ENCODE results near the gene HBS1L. TPM values are rescaled to one million over a fixed set of nuclear protein-coding genes. Genes with fewer than 3 reads are reported as not detected.

HBS1L gene
- total and polyA plus RNA-seq, 5 donors from 2014 or later = 49.4 to 109 (median 64.5) TPM

DNA sequence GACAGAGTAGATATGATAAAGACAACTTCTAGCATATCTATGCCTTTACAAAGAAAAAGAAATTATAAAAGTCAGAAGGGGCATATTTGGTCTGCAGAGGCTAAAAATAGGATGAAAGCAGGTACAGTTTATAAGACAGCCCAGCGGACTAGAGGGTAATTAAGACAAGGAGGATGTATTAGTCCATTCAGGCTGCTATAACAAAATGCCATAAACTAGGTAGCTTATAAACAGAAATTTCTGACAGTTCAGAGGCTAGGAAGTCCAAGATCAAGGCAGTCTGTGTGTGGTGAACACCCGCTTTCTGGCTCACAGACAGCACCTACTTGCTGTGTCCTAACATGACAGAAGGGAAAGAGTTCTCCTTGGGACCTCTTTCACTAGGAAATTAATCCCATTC is 5.7 kb downstream of the HBS1L start:
- Mint-ChIP-seq H3K27ac (peak overlapping the region in 2 of 3 donors; percentile 70 to 86), H3K4me3 (peak overlapping the region in 1 of 4 donors; percentile 10), H3K4me1 (peaks cover 42 to 86% (median 63%) of the 10 kb centered on the region in 4 donors), H3K36me3 (peaks cover 33% of the 10 kb centered on the region), H3K27me3 (no peaks in the 10 kb centered on the region), H3K9me3 (no peaks in the 10 kb centered on the region)
- Histone ChIP-seq H3K4me3 (ENCODE audit: low read depth, low read length) (no peak overlapping the region), H3K9me3 (ENCODE audit: control insufficient read depth in 2 of 2, low read length in 2 of 2) (no peaks in the 10 kb centered on the region), H3K36me3 (ENCODE audit: control insufficient read depth, insufficient read depth, low read length) (peaks cover 23% of the 10 kb centered on the region), H3K27me3 (ENCODE audit: control insufficient read depth, insufficient read depth, low read length) (no peaks in the 10 kb centered on the region), H3K27ac (ENCODE audit: insufficient read depth, low read length, poor library complexity, severe bottlenecking) (no peak overlapping the region), H3K4me1 (ENCODE audit: control insufficient read depth, insufficient read depth, low read length, poor library complexity, severe bottlenecking) (peaks cover 62% of the 10 kb centered on the region)
- DNase-seq = no peak
- ATAC-seq (ENCODE audit: low read depth in 2 of 2) = no peak

DNA sequence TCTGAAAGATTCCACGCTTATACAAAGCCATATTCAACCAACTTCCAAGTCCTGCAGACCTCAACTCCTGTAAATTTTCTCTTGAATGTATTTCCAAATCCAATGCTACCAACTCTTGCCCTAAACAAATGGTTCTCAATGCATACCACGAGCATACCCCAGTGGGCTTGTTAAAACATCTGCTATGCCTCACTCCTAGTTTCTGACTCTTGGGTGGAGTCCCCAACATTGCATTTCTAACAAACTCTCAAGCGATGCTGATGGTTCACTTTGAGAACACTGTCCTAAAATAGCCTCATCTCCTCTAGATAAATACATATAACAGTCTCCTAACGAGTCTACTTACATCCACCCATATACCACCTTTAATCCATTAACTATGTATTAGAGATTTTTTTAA is 7.3 kb downstream of the HBS1L start:
- H3K27ac Mint-ChIP-seq = peak overlapping the region; percentile 13 to 90 (median 16)
- peak overlapping the region; percentile 9 for H3K4me3 ChIP-seq (ENCODE audit: low read depth, low read length)
- no peak overlapping the region for H3K27ac ChIP-seq (ENCODE audit: insufficient read depth, low read length, poor library complexity, severe bottlenecking)

DNA sequence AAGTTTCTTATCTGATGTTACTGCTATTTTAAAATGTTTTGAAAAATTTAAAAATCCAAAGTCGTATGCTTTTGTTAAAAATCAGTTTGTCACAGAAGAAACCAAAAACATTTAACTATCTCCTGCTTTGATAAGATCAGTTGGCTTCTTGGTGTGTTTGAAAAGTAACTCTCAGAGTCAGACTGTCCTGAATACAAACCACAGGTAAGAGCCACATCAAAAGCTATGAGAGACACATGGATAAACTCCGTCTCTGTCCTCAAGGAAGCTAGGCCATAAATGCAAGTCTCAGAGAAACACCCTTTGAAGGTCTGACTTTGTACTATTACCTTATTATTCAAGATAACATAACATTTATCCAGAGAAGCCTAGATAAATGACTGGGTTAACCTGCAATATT is 7.7 kb downstream of the HBS1L start:
- no peaks in the 10 kb centered on the region for H3K9me3 ChIP-seq (ENCODE audit: control insufficient read depth in 2 of 2, low read length in 2 of 2)
- Mint-ChIP-seq H3K27ac (peak overlapping the region in 2 of 3 donors; percentile 13 to 16), H3K4me1 (peaks cover 41 to 82% (median 64%) of the 10 kb centered on the region in 4 donors), H3K4me3 (peak overlapping the region in 1 of 4 donors; percentile 44), H3K36me3 (peaks cover 37% of the 10 kb centered on the region), H3K27me3 (no peaks in the 10 kb centered on the region), H3K9me3 (no peaks in the 10 kb centered on the region)
- H3K4me3 ChIP-seq (ENCODE audit: low read depth, low read length) = peak overlapping the region; percentile 9
- H3K27ac ChIP-seq (ENCODE audit: insufficient read depth, low read length, poor library complexity, severe bottlenecking) = no peak overlapping the region
- H3K4me1 ChIP-seq (ENCODE audit: control insufficient read depth, insufficient read depth, low read length, poor library complexity, severe bottlenecking) = peaks cover 48% of the 10 kb centered on the region
- no peak for ATAC-seq (ENCODE audit: low read depth in 2 of 2)
- no peaks in the 10 kb centered on the region for H3K27me3 ChIP-seq (ENCODE audit: control insufficient read depth, insufficient read depth, low read length)
- peaks cover 29% of the 10 kb centered on the region for H3K36me3 ChIP-seq (ENCODE audit: control insufficient read depth, insufficient read depth, low read length)
- DNase-seq = peak in 1 of 3 donors; percentile 51

More for the DNA sequence above, 7.3 kb downstream of the HBS1L start:
- Mint-ChIP-seq H3K4me1 (peaks cover 43 to 83% (median 63%) of the 10 kb centered on the region in 4 donors), H3K4me3 (peak overlapping the region in 2 of 4 donors; percentile 0 to 44), H3K9me3 (no peaks in the 10 kb centered on the region), H3K36me3 (peaks cover 37% of the 10 kb centered on the region), H3K27me3 (no peaks in the 10 kb centered on the region)
- H3K9me3 ChIP-seq (ENCODE audit: control insufficient read depth in 2 of 2, low read length in 2 of 2) = no peaks in the 10 kb centered on the region
- H3K4me1 ChIP-seq (ENCODE audit: control insufficient read depth, insufficient read depth, low read length, poor library complexity, severe bottlenecking) = peaks cover 53% of the 10 kb centered on the region
- no peak for ATAC-seq (ENCODE audit: low read depth in 2 of 2)
- no peaks in the 10 kb centered on the region for H3K27me3 ChIP-seq (ENCODE audit: control insufficient read depth, insufficient read depth, low read length)
- DNase-seq = no peak
- peaks cover 29% of the 10 kb centered on the region for H3K36me3 ChIP-seq (ENCODE audit: control insufficient read depth, insufficient read depth, low read length)

DNA sequence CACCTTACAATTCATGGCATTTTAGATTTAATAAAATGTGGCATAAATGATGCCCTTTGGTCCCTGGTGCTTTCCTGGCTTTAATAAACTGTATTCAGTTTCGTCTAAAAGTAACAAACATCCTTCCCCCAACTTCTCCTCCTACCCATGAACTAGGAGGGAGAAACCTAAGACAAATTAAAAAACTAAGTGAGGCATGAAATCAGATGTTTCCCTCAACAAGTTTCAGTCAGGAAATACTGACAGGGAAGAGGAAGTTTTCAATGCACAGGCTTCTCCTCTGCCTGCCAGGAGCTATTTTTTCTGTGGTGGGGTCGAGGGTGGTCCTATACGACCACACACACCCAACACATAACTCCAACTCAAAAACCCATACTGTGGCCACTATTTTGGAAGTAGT is 10.0 kb downstream of the HBS1L start:
- Mint-ChIP-seq H3K27me3 (no peaks in the 10 kb centered on the region), H3K4me1 (peaks cover 36 to 78% (median 63%) of the 10 kb centered on the region in 4 donors), H3K27ac (peak overlapping the region in 2 of 3 donors; percentile 13 to 43), H3K9me3 (no peaks in the 10 kb centered on the region), H3K36me3 (peaks cover 33% of the 10 kb centered on the region), H3K4me3 (peak overlapping the region in 2 of 4 donors; percentile 32 to 36)
- Histone ChIP-seq H3K4me3 (ENCODE audit: low read depth, low read length) (no peak overlapping the region), H3K27ac (ENCODE audit: insufficient read depth, low read length, poor library complexity, severe bottlenecking) (peak overlapping the region; percentile 28), H3K36me3 (ENCODE audit: control insufficient read depth, insufficient read depth, low read length) (peaks cover 27% of the 10 kb centered on the region), H3K4me1 (ENCODE audit: control insufficient read depth, insufficient read depth, low read length, poor library complexity, severe bottlenecking) (peaks cover 44% of the 10 kb centered on the region), H3K27me3 (ENCODE audit: control insufficient read depth, insufficient read depth, low read length) (no peaks in the 10 kb centered on the region), H3K9me3 (ENCODE audit: control insufficient read depth in 2 of 2, low read length in 2 of 2) (no peaks in the 10 kb centered on the region)
- DNase-seq (no peak), ATAC-seq (ENCODE audit: low read depth in 2 of 2) (no peak)

DNA sequence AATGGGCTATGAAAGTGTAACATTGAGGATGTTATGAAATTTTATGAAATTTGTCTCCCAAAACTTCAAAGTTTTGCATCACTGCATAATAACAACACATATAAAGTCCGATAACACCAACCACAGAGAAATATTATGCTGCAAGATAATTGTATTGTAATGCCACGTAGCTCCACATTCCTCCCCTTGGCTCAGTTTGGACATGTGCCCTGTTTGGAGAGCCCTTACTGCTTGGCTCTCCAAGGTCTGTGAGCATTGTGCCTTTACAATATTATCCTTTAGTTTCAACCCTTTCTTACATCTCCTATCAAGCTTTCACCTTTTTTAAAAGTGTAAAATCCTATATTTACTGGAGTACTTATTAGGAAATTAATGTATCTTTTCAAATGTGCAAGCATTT is 10.8 kb downstream of the HBS1L start:
- no peak for ATAC-seq (ENCODE audit: low read depth in 2 of 2)
- DNase-seq = no peak
- Histone ChIP-seq H3K36me3 (ENCODE audit: control insufficient read depth, insufficient read depth, low read length) (peaks cover 29% of the 10 kb centered on the region), H3K27me3 (ENCODE audit: control insufficient read depth, insufficient read depth, low read length) (no peaks in the 10 kb centered on the region), H3K9me3 (ENCODE audit: control insufficient read depth in 2 of 2, low read length in 2 of 2) (no peaks in the 10 kb centered on the region), H3K27ac (ENCODE audit: insufficient read depth, low read length, poor library complexity, severe bottlenecking) (peak overlapping the region; percentile 28), H3K4me3 (ENCODE audit: low read depth, low read length) (no peak overlapping the region), H3K4me1 (ENCODE audit: control insufficient read depth, insufficient read depth, low read length, poor library complexity, severe bottlenecking) (peaks cover 44% of the 10 kb centered on the region)
- Mint-ChIP-seq H3K4me3 (peak overlapping the region in 2 of 4 donors; percentile 37 to 68), H3K27ac (peak overlapping the region in 1 of 3 donors; percentile 23), H3K27me3 (no peaks in the 10 kb centered on the region), H3K36me3 (peaks cover 31% of the 10 kb centered on the region), H3K4me1 (peaks cover 38 to 80% (median 64%) of the 10 kb centered on the region in 4 donors), H3K9me3 (no peaks in the 10 kb centered on the region)

DNA sequence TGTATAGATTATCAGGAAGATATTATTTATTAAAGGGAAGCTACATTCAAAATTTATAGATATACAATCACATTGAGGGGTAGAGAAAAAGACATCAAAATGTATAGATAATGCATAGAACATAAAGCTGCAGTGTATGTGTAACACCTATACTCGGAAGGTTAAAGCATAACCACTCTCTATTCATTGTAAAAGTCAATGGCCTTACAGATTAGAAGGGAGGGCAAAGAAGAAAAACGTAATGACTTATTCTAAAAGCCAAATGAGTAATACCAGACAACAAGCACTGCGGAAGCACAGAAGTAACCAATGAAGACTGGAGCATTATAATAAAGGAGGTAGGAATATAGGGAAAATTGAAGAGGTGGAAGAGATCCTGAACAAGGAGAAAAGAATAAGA is 11.3 kb downstream of the HBS1L start:
- H3K27me3 Mint-ChIP-seq = no peaks in the 10 kb centered on the region
- ATAC-seq (ENCODE audit: low read depth in 2 of 2) = no peak
- H3K27ac Mint-ChIP-seq = peak overlapping the region in 2 of 3 donors; percentile 23 to 60

DNA sequence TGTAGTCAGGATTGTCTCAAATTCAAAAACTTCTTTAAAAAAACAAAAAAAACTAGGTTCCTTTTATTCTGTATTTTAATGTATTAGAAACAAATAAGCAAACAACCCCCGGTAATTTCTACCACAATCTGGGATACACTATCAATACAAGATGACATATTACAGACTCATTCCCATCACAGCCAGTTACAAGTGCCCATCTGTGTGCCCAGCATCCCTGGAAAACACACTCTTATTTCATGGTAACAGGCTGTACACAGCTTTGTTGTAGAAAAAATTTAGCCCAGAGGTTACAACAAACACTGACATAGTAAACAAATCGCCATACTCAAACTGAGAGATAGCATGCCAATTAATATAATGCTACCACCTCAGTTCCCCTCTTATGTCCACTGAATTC is 16.3 kb downstream of the HBS1L start:
- Mint-ChIP-seq H3K27ac (no peak overlapping the region), H3K36me3 (peaks cover 40% of the 10 kb centered on the region)
- ATAC-seq (ENCODE audit: low read depth in 2 of 2) = no peak

More for the DNA sequence above, 11.3 kb downstream of the HBS1L start:
- H3K36me3 Mint-ChIP-seq = peaks cover 28% of the 10 kb centered on the region
- Histone ChIP-seq H3K27ac (ENCODE audit: insufficient read depth, low read length, poor library complexity, severe bottlenecking) (no peak overlapping the region), H3K4me3 (ENCODE audit: low read depth, low read length) (peak overlapping the region; percentile 24), H3K9me3 (ENCODE audit: control insufficient read depth in 2 of 2, low read length in 2 of 2) (no peaks in the 10 kb centered on the region), H3K4me1 (ENCODE audit: control insufficient read depth, insufficient read depth, low read length, poor library complexity, severe bottlenecking) (peaks cover 44% of the 10 kb centered on the region), H3K27me3 (ENCODE audit: control insufficient read depth, insufficient read depth, low read length) (no peaks in the 10 kb centered on the region), H3K36me3 (ENCODE audit: control insufficient read depth, insufficient read depth, low read length) (peaks cover 31% of the 10 kb centered on the region)
- peaks cover 38 to 77% (median 60%) of the 10 kb centered on the region in 4 donors for H3K4me1 Mint-ChIP-seq
- no peak for DNase-seq
- H3K4me3 Mint-ChIP-seq = peak overlapping the region in 2 of 4 donors; percentile 37 to 68
- H3K9me3 Mint-ChIP-seq = no peaks in the 10 kb centered on the region

DNA sequence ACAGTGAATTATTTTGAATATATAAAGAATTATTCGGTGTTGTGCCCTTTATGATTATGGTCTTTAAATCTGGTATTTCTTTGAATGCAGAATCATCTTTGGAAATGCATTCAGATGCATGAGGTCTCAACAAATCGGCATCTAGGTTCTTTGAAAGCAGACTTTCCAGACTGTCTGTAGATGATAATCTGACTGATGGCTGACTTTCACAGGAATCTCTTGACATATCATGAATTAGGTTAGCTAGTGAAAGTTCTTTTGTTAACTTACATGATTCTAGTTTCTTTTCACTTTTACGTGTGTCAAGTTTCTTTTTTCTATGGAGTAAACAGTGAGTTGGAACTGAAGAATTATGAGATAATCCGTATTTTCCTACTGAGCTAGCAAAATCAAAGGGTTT is 17.1 kb downstream of the HBS1L start:
- DNase-seq (no peak), ATAC-seq (ENCODE audit: low read depth in 2 of 2) (no peak)
- Mint-ChIP-seq H3K4me3 (no peak overlapping the region), H3K27ac (peak overlapping the region in 2 of 3 donors; percentile 20 to 51), H3K27me3 (no peaks in the 10 kb centered on the region), H3K4me1 (peaks cover 28 to 58% (median 38%) of the 10 kb centered on the region in 4 donors), H3K9me3 (no peaks in the 10 kb centered on the region), H3K36me3 (peaks cover 43% of the 10 kb centered on the region)
- no peaks in the 10 kb centered on the region for H3K27me3 ChIP-seq (ENCODE audit: control insufficient read depth, insufficient read depth, low read length)
- peak overlapping the region; percentile 23 for H3K27ac ChIP-seq (ENCODE audit: insufficient read depth, low read length, poor library complexity, severe bottlenecking)
- H3K36me3 ChIP-seq (ENCODE audit: control insufficient read depth, insufficient read depth, low read length) = peaks cover 52% of the 10 kb centered on the region
- peaks cover 2% of the 10 kb centered on the region for H3K4me1 ChIP-seq (ENCODE audit: control insufficient read depth, insufficient read depth, low read length, poor library complexity, severe bottlenecking)
- H3K9me3 ChIP-seq (ENCODE audit: control insufficient read depth in 2 of 2, low read length in 2 of 2) = no peaks in the 10 kb centered on the region
- H3K4me3 ChIP-seq (ENCODE audit: low read depth, low read length) = no peak overlapping the region

More for the DNA sequence above, 16.3 kb downstream of the HBS1L start:
- Histone ChIP-seq H3K36me3 (ENCODE audit: control insufficient read depth, insufficient read depth, low read length) (peaks cover 52% of the 10 kb centered on the region), H3K9me3 (ENCODE audit: control insufficient read depth in 2 of 2, low read length in 2 of 2) (no peaks in the 10 kb centered on the region), H3K4me3 (ENCODE audit: low read depth, low read length) (no peak overlapping the region), H3K27me3 (ENCODE audit: control insufficient read depth, insufficient read depth, low read length) (no peaks in the 10 kb centered on the region), H3K27ac (ENCODE audit: insufficient read depth, low read length, poor library complexity, severe bottlenecking) (peak overlapping the region; percentile 23), H3K4me1 (ENCODE audit: control insufficient read depth, insufficient read depth, low read length, poor library complexity, severe bottlenecking) (peaks cover 3% of the 10 kb centered on the region)
- no peak for DNase-seq
- no peaks in the 10 kb centered on the region for H3K9me3 Mint-ChIP-seq
- no peaks in the 10 kb centered on the region for H3K27me3 Mint-ChIP-seq
- peaks cover 30 to 57% (median 39%) of the 10 kb centered on the region in 4 donors for H3K4me1 Mint-ChIP-seq
- no peak overlapping the region for H3K4me3 Mint-ChIP-seq
